Measurements from ENCODE around the gene TEF.
"Not testable (repeated sequence)": the region's sequence is repeated elsewhere in the genome, so short reads cannot be mapped to it uniquely, and the experiment has no call there.

Gene TEF

DNA sequence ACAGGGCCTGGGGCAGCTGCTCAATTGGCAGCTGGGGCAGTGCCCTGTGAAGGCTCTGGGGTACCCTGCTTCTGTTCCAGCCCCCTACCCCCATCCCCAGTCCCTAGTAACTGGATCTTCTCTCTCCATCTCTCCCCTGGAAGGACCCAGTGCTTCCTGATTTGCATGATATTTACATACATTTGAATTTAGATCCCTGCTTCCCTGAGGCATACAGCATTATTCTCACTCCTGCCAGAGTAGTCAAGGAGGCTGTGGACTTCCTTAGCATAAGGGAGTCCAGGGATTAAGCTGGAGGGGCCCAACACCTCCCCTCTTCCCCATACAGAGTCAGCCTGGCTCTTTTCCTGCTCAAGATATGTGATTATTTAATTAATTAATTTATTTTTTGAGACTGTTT lies 24.7 kb downstream of the TEF start:
- no peak overlapping the region for H3K27ac Mint-ChIP-seq
- H3K4me1 Mint-ChIP-seq (ENCODE audit: low read depth): peaks cover 8% of the 10 kb centered on the region
- H3K27me3 Mint-ChIP-seq: no peaks in the 10 kb centered on the region
- intact Hi-C loops (cut with micrococcal nuclease): loop anchor here (10.0 kb wide), 1 partner anchor 188 kb away; no protein-coding TSS in a partner anchor
- H3K36me3 Mint-ChIP-seq (ENCODE audit: low read depth): no peaks in the 10 kb centered on the region
- no peak overlapping the region for H3K4me3 Mint-ChIP-seq
- no peaks in the 10 kb centered on the region for H3K9me3 Mint-ChIP-seq

DNA sequence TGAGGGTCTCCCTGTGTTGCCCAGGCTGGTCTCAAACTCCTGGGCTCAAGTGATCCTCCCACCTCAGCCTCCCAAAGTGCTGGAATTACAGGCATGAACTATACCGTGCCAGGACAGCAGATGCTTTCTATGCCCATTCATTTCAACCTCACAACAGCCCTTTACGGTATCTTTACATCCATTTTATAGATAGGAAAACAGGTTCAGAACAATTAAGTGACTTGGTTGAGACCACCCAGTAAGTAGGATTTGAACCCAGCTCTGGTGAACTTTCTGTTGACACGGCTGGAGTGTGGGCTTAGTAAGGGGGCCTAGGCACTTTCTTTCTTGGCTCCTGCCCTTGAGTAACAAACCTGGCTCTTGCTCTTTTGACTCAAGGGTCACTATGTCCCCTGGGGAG lies 25.7 kb downstream of the TEF start:
- no peak overlapping the region for H3K4me3 Mint-ChIP-seq
- H3K27ac Mint-ChIP-seq: no peak overlapping the region
- peaks cover 15% of the 10 kb centered on the region for H3K4me1 Mint-ChIP-seq (ENCODE audit: low read depth)
- intact Hi-C loops (cut with micrococcal nuclease): loop anchor here (10.0 kb wide), 1 partner anchor 187 kb away; no protein-coding TSS in a partner anchor
- H3K36me3 Mint-ChIP-seq (ENCODE audit: low read depth): no peaks in the 10 kb centered on the region
- H3K9me3 Mint-ChIP-seq: no peaks in the 10 kb centered on the region
- no peaks in the 10 kb centered on the region for H3K27me3 Mint-ChIP-seq

DNA sequence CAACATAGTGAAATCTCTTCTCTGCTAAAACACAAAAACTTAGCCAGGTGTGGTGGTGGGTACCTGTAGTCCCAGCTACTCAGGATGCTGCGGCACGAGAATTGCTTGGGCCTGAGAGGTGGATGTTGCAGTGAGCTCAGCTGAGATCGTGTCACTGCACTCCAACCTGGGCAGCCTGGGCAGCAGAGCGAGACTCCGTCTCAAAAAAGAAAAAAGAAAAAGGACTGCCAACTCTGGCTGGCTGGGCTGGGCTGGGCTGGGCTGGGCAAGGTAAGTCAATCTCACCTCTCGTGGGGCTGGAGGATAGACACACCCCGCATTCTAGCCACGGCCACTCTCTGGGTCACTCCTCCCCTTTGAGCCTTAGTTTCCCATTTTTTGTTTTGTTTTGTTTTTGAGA lies 26.9 kb downstream of the TEF start:
- Mint-ChIP-seq H3K4me3 (no peak overlapping the region), H3K27ac (no peak overlapping the region), H3K27me3 (no peaks in the 10 kb centered on the region), H3K9me3 (no peaks in the 10 kb centered on the region), H3K4me1 (ENCODE audit: low read depth) (peaks cover 16% of the 10 kb centered on the region), H3K36me3 (ENCODE audit: low read depth) (peaks cover 7% of the 10 kb centered on the region)
- intact Hi-C loops (cut with micrococcal nuclease): loop anchor here (10.0 kb wide), 1 partner anchor 186 kb away; no protein-coding TSS in a partner anchor

DNA sequence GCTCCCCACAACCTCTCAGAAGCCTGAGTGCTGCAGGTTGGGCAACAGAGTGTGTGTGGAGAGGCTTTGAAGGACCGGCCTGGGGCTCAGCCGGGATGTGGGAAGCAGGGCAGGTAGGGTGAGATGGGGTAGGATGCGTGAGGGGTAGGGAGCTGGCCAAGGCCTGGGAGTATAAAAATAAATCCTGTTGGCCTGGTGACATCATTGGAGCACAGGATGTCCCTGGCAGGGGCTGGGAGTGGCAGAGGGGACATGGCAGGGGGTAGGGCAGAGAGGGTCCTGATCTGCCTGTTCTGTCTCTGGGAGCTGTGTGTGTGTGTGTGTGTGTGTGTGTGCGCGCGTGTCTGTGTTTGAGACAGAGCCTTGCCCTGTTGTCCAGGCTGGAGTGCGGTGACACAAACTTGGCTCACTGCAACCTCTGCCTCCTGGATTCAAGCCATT lies 28.6 kb downstream of the TEF start:
- H3K9me3 Mint-ChIP-seq: no peaks in the 10 kb centered on the region

DNA sequence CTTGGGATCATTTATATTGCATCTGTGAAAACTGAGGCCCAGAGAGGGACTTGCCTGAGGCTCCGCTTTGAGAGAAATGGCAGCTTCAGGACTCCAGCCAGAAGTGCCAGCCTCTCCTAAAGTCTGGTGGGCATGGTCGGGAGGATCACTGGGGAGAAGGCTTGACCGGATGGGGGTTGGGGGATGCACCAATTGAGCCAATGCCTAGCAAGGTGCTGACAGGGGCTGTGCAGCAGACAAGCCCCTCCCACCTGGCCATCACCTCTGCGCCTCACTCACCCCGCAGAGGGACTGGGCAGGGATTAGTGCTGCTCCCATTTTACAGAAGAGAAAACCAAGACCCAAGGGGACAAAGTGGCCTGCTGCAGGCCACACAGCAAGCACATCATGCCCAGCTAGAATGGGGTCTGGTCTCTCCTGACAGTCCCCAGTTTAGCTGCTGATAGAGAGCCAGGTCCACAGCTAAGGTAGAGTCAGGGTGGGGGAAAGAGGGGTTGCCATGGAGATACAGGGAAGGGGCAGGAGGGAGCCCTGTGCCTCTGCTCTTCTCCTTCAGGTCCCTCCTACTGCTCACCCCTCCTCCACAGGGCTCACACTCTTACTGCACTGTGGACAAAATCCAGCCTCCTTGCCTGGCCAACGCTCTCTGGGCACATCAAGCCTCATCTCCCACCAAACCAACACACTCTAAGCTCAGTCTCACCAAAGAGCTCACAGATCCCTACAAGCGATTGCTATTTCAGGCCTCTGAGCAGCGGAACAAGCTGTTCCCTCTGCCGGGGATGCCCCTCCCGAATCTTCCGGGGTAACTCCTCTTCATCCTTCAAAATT lies 29.5 kb downstream of the TEF start:
- intact Hi-C loops (cut with micrococcal nuclease): no loop called here
- Mint-ChIP-seq H3K4me1 (ENCODE audit: low read depth) (peaks cover 35% of the 10 kb centered on the region), H3K9me3 (no peaks in the 10 kb centered on the region), H3K4me3 (no peak overlapping the region), H3K27ac (no peak overlapping the region), H3K36me3 (ENCODE audit: low read depth) (peaks cover 16% of the 10 kb centered on the region), H3K27me3 (no peaks in the 10 kb centered on the region)

More for the DNA sequence above, 28.6 kb downstream of the TEF start:
- peaks cover 26% of the 10 kb centered on the region for H3K4me1 Mint-ChIP-seq (ENCODE audit: low read depth)
- H3K36me3 Mint-ChIP-seq (ENCODE audit: low read depth): peaks cover 16% of the 10 kb centered on the region
- intact Hi-C loops (cut with micrococcal nuclease): no loop called here
- H3K27ac Mint-ChIP-seq: no peak overlapping the region
- no peaks in the 10 kb centered on the region for H3K27me3 Mint-ChIP-seq
- H3K4me3 Mint-ChIP-seq: no peak overlapping the region

DNA sequence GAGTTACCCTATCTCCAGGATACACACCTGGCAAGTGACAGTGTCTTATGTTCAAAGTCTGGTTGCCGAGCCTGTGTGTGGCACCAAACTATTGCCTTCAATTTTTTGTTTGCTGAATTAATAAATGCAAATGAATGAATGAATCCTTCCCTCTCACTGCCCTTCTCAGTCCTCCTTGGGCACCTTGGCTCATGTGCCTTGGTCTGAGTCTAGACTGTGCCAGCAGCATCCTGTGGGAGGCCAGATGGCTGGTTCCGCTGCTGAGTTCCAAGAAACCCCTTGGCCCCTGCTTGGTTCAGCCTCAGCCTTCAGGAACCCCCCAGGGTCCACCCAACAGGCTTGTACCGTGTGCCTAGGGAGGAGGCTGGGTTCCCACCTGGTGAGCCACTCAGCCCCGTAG lies 33.8 kb downstream of the TEF start:
- peaks cover 42% of the 10 kb centered on the region for H3K4me1 Mint-ChIP-seq (ENCODE audit: low read depth)
- intact Hi-C loops (cut with micrococcal nuclease): no loop called here
- H3K9me3 Mint-ChIP-seq: no peaks in the 10 kb centered on the region
- peak overlapping the region; percentile 99 for H3K27ac Mint-ChIP-seq
- H3K4me3 Mint-ChIP-seq: peak overlapping the region; percentile 17
- H3K27me3 Mint-ChIP-seq: no peaks in the 10 kb centered on the region
- H3K36me3 Mint-ChIP-seq (ENCODE audit: low read depth): peaks cover 22% of the 10 kb centered on the region

DNA sequence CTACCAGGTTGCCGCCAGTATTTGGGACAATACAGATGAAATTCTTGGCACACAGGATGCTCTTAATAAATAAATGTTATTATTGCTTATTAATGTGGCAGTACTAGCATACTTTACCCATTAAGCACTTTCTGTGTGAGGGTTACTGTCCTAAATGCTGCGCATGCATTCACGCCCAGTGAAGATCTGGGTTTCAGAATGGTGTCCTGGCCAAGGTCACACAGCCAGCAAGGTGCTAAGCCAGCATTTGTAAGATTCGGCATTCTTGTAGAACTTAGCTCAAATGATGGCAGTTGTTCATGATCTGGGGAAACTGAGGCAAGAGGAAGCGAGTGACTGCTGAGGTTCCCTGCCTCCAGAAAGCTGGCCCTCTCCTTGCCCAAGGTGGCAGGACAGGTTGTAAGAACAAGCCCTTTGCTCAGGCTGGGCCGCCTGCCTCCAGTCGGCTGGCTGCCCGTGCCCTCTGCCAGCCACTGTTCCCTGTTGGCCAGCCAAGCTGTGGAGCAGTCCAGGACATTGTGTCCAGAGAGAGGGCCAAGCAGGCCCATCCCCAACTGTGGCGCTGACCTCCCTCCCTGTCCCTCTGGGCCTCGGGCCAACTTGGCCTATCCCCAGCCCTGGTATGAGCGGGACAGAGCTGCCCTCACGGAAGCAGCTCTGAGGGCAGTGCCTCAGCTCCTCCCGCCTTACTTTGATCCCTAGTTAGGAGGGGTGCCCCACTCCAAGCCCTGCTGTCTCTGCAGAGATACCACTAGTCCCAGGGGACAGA lies 36.1 kb downstream of the TEF start:
- peaks cover 22% of the 10 kb centered on the region for H3K36me3 Mint-ChIP-seq (ENCODE audit: low read depth)
- H3K4me3 Mint-ChIP-seq: no peak overlapping the region
- intact Hi-C loops (cut with micrococcal nuclease): no loop called here
- H3K9me3 Mint-ChIP-seq: no peaks in the 10 kb centered on the region
- no peaks in the 10 kb centered on the region for H3K27me3 Mint-ChIP-seq
- no peak overlapping the region for H3K27ac Mint-ChIP-seq
- peaks cover 30% of the 10 kb centered on the region for H3K4me1 Mint-ChIP-seq (ENCODE audit: low read depth)

DNA sequence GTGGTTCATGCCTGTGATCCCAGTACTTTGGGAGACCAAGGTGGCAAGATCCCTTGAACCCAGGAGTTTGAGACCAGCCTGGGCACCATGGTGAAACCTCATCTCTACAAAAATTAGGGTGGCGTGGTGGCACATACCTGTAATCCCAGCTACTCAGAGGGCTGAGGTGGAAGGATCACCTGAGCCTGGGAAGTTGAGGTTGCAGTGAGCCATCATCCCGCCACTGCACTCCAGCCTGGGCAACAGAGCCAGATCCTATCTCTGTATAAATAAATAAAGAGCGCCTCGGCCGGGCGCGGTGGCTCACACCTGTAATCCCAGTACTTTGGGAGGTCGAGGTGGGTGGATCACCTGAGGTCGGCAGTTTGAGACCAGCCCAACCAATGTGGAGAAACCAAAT lies 37.0 kb downstream of the TEF start:
- peaks cover 29% of the 10 kb centered on the region for H3K4me1 Mint-ChIP-seq (ENCODE audit: low read depth)
- intact Hi-C loops (cut with micrococcal nuclease): no loop called here
- no peak overlapping the region for H3K27ac Mint-ChIP-seq
- H3K36me3 Mint-ChIP-seq (ENCODE audit: low read depth): peaks cover 22% of the 10 kb centered on the region
- no peaks in the 10 kb centered on the region for H3K9me3 Mint-ChIP-seq
- no peak overlapping the region for H3K4me3 Mint-ChIP-seq
- no peaks in the 10 kb centered on the region for H3K27me3 Mint-ChIP-seq

DNA sequence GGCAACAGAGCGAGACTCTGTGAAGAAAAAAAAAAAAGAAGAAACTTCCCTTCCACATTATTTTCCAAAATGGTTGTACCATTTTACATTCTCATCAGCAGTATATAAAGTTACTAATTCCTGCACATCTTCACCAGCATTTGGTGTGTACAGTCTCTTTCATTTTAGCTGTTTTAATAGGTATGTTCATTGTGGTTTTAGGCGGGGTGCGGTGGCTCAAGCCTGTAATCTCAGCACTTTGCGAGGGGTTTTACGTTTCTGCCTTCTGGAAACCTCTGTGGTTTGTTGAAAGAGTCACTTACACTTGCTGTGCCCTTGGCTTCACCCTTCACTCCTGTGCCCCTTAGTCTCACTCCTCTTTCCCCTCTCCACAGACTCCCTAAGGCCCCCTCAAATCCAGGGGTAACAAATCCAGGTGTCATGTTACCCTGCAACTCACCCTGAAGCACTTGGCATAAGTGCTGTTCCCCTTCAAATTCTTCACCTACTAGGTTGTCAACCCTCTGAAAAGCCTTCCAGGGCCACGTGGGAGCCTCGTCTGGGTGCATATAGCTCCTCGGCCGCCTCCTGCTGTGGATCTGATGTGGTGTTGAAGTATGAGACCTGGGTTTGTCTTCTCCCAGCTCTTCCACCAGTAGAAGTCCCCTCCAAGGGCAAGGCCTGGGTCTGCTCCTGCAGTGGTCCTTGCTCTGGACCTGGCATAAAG lies 44.1 kb downstream of the TEF start:
- H3K27me3 Mint-ChIP-seq: no peaks in the 10 kb centered on the region
- H3K4me1 Mint-ChIP-seq (ENCODE audit: low read depth): no peaks in the 10 kb centered on the region
- intact Hi-C loops (cut with micrococcal nuclease): no loop called here
- H3K9me3 Mint-ChIP-seq: no peaks in the 10 kb centered on the region
- H3K27ac Mint-ChIP-seq: no peak overlapping the region
- peaks cover 70% of the 10 kb centered on the region for H3K36me3 Mint-ChIP-seq (ENCODE audit: low read depth)
- H3K4me3 Mint-ChIP-seq: no peak overlapping the region

DNA sequence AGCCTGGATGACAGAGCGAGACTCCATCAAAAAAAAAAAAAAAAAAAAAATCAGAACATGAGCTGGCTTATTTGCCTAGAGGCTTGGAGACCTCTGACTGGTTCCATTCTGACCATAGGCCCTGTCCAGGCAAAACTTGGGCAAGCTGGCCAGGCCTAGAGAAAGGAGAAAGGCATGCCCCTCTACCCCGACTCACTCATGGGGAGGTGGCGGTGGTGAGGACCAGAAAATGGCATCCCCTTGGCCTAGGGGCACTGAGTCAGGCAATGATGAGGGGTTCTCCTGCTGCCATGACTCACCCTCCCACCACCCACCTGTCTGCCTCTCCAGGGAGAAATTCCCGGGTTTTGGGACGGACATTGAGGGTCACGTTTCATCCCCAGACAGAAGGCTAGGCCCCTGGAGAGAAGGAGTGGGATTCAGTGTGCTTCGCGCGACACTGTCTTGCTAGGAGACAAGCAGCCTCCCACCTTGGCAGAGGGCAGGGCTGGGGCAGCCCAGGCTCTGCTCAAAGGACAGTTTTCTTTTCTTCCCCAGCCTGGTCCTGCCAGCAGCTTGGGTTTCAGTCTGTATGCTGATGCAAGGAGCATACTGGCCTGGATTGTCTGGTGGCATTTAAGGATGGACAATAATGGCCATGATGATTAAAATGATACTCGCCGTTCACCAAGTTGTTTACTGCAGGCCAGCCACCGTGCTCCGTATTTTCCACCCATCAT lies 47.6 kb downstream of the TEF start:
- intact Hi-C loops (cut with micrococcal nuclease): no loop called here
- Mint-ChIP-seq H3K36me3 (ENCODE audit: low read depth) (peaks cover 91% of the 10 kb centered on the region), H3K27ac (no peak overlapping the region), H3K9me3 (no peaks in the 10 kb centered on the region), H3K4me1 (ENCODE audit: low read depth) (peaks cover 3% of the 10 kb centered on the region), H3K27me3 (no peaks in the 10 kb centered on the region), H3K4me3 (no peak overlapping the region)

DNA sequence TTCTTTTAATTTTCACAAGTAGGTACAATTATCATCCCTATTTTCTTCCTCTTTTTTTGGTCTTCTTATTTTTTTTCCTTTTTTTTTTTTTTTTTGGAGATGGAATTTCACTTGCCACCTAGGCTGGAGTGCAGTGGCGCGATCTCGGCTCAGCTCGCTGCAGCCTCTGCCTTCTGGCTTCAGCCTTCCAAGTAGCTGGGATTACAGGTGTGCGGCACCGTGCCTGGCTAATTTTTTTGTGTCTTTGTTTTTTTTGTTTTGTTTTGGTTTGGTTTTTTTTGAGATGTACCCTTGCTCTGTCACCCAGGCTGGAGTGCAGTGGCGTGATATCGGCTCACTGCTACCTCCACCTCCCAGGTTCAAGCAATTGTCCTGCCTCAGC lies 48.2 kb downstream of the TEF start:
- H3K4me3 Mint-ChIP-seq: no peak overlapping the region
- H3K4me1 Mint-ChIP-seq (ENCODE audit: low read depth): peaks cover 9% of the 10 kb centered on the region
- H3K36me3 Mint-ChIP-seq (ENCODE audit: low read depth): peaks cover 91% of the 10 kb centered on the region
- H3K9me3 Mint-ChIP-seq: no peaks in the 10 kb centered on the region
- intact Hi-C loops (cut with micrococcal nuclease): no loop called here
- no peak overlapping the region for H3K27ac Mint-ChIP-seq
- no peaks in the 10 kb centered on the region for H3K27me3 Mint-ChIP-seq

DNA sequence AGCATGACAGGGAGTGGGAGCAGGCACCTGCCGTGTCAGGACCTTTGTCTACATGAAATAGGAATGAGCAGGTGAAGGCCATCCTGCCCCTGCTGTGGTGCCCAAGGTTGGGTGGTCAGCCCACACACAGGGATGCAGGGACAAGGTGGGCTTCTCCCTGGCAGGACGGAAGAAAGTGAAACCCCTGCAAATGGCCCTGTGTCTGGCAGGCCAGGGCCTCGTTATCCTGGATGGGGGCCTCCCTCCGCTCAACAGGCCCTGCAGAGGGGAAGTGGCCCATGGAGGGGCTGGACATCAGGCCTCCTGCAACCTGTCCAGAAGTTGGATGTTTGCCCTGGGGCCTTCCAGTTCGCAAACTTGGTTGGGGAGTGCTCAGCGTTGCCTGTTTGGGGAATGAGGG lies 49.9 kb downstream of the TEF start:
- intact Hi-C loops (cut with micrococcal nuclease): no loop called here
- Mint-ChIP-seq H3K9me3 (no peaks in the 10 kb centered on the region), H3K4me3 (no peak overlapping the region), H3K4me1 (ENCODE audit: low read depth) (peaks cover 21% of the 10 kb centered on the region), H3K27ac (no peak overlapping the region), H3K36me3 (ENCODE audit: low read depth) (peaks cover 91% of the 10 kb centered on the region), H3K27me3 (no peaks in the 10 kb centered on the region)

DNA sequence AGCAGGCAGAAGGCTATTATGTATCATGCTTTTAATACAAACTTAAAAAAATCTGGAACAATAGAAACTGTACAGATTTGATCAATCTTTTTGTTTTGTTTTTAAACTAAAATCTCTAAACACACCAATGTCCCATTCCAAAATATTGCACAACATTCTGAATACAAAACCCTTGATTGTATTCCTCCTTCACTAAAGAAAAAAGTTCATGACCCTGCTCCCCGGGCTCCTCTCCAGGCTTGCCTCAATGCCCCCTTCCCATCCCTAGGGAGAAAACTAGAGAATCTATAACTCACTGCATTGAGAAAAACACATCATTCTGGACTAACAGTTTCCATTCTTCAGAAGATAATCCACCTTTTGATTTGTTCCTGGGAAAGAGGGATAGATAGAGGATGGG lies 51.7 kb downstream of the TEF start:
- H3K27ac Mint-ChIP-seq; H3K9me3 Mint-ChIP-seq; intact Hi-C loops (cut with micrococcal nuclease); H3K4me3 Mint-ChIP-seq; H3K27me3 Mint-ChIP-seq: not testable (repeated sequence)
- Mint-ChIP-seq H3K36me3 (ENCODE audit: low read depth) (peaks cover 89% of the 10 kb centered on the region), H3K4me1 (ENCODE audit: low read depth) (peaks cover 27% of the 10 kb centered on the region)

All from dendritic cell treated with granulocyte-macrophage colony-stimulating factor and Interleukin-4, amounts not matched to agents 40 ng/mL and 50 ng/mL, for 4 days (primary cell).